T-cell (primary cell): ENCODE results near the gene FGD1. TPM values are rescaled to one million over a fixed set of nuclear protein-coding genes. Genes with fewer than 3 reads are reported as not detected.
"Not testable (repeated sequence)": the region's sequence is repeated elsewhere in the genome, so short reads cannot be mapped to it uniquely, and the experiment has no call there.

Experiments
- ATAC-seq, 4 experiments: fragments of 200-7000 bp in 3 of 4; fragments of 150-1000 bp in 1 of 4; cut with Tn5 transposase; replicated peaks in 1 of 4; 1 replicate in 3 of 4; 2 replicates in 1 of 4; pipeline ENCODE4 v1.10.0; 2021; ENCODE audit warnings: moderate library complexity in 3 of 4, mild to moderate bottlenecking in 2 of 4, moderate number of reproducible peaks in 1 of 4
- CTCF ChIA-PET, 2 donors: fragments of 300-600 bp; sonication (Branson Sonifier 250); formaldehyde crosslinking; loops; one replicate each; lab custom pipeline; 2022; ENCODE audit warnings: antibody characterized with exemption in 2 of 2; lab: Charles Lee
- POLR2A ChIA-PET, 2 donors: fragments of 300-600 bp; sonication (Branson Sonifier 250); formaldehyde crosslinking; loops; one replicate each; lab custom pipeline; 2022; ENCODE audit warnings: antibody characterized with exemption in 2 of 2; lab: Charles Lee
- DNase-seq, 35 experiments: peaks; one replicate each; pipeline versions ENCODE4 v3.0.0 to v3.0.0-alpha.2; 2013 to 2023
- H3K27ac ChIP-seq: one replicate; pipeline ENCODE4 v1.5.1; 2013; ENCODE audit warnings: low read length
- H3K27me3 ChIP-seq, 2 experiments: replicated peaks in 1 of 2; 1 replicate in 1 of 2; 2 replicates in 1 of 2; pipeline versions ENCODE4 v1.6.1 to v1.7.0; 2013; ENCODE audit warnings: low read length in 1 of 2, mixed read lengths in 1 of 2; ENCODE audit not compliant: control insufficient read depth in 2 of 2, insufficient read depth in 2 of 2; ENCODE audit errors: extremely low read depth in 1 of 2
- H3K36me3 ChIP-seq, 2 donors: 1 replicate in 1 of 2; 2 replicates in 1 of 2; pipeline versions ENCODE4 v1.6.1 to v1.7.0; 2013; ENCODE audit warnings: low read length in 1 of 2; ENCODE audit not compliant: control insufficient read depth in 2 of 2, insufficient read depth in 1 of 2; ENCODE audit errors: extremely low read depth in 1 of 2
- H3K4me1 ChIP-seq, 2 experiments: 1 replicate in 1 of 2; 2 replicates in 1 of 2; pipeline versions ENCODE4 v1.6.1 to v1.7.0; 2013; ENCODE audit warnings: low read length in 2 of 2, mixed read lengths in 1 of 2; ENCODE audit not compliant: insufficient read depth in 2 of 2, control insufficient read depth in 1 of 2; ENCODE audit errors: extremely low read depth in 1 of 2
- H3K4me3 ChIP-seq, 2 donors: 1 replicate in 1 of 2; 2 replicates in 1 of 2; pipeline versions ENCODE4 v1.5.1 to v1.7.0; 2013; ENCODE audit warnings: mild to moderate bottlenecking in 2 of 2, low read length in 1 of 2, moderate library complexity in 1 of 2; ENCODE audit not compliant: control insufficient read depth in 1 of 2; ENCODE audit errors: extremely low read depth in 1 of 2
- H3K9me3 ChIP-seq: 2 replicates; pipeline ENCODE4 v1.7.0; 2013
- H3K27ac Mint-ChIP-seq, 2 donors: one replicate each; pipeline ENCODE4 v1.8.0; 2020 to 2021; ENCODE audit warnings: mild to moderate bottlenecking in 2 of 2, mixed read lengths in 2 of 2
- H3K27me3 Mint-ChIP-seq, 2 donors: one replicate each; pipeline ENCODE4 v1.8.0; 2021 to 2022; ENCODE audit warnings: mixed read lengths in 2 of 2
- H3K36me3 Mint-ChIP-seq: one replicate; pipeline ENCODE4 v1.8.0; 2021; ENCODE audit warnings: mixed read lengths
- H3K4me1 Mint-ChIP-seq, 3 donors: one replicate each; pipeline ENCODE4 v1.8.0; 2020 to 2022; ENCODE audit warnings: mixed read lengths in 3 of 3, mild to moderate bottlenecking in 1 of 3
- H3K4me3 Mint-ChIP-seq, 3 donors: one replicate each; pipeline ENCODE4 v1.8.0; 2020 to 2022; ENCODE audit warnings: mild to moderate bottlenecking in 3 of 3, mixed read lengths in 3 of 3, moderate library complexity in 3 of 3
- H3K9me3 Mint-ChIP-seq, 3 donors: one replicate each; pipeline ENCODE4 v1.8.0; 2020 to 2022; ENCODE audit warnings: mixed read lengths in 3 of 3
- WGBS: methylation state at CpG from one replicate; pipeline ENCODE4 v1.1.5; 2013; ENCODE audit warnings: missing lambda C conversion rate; ENCODE audit not compliant: insufficient coverage; 5-methylcytosine and 5-hydroxymethylcytosine counted together
- total RNA-seq, 35 experiments: library from RNA in 6 of 35; stranded (reverse) in 6 of 35; fragments of 120-200 nt in 1 of 35; gene quantifications; one replicate each; pipeline versions ENCODE4 v1.2.1 to v1.2.4 and lab custom pipeline; 2013 to 2026

FGD1 gene
- total RNA-seq (under 1 TPM in 4 of 5 donors, not detected in 1; 0.08 to 0.13 (median 0.09) TPM), total RNA-seq (lab: John Stamatoyannopoulos, UW) (0 to 0.41 (median 0.06) reads per million in 29 experiments)
- total RNA-seq (2013), result 0.02 TPM

GRCh38 chrX:54495814-54496516 is at the start of gene FGD1:
TSS of gene FGD1 (minus strand) at chrX:54496234. CDS start at chrX:54495432, 802 bp downstream.
- DNase-seq (peak in 17 of 35 experiments; percentile 1 to 44 (median 13)), ATAC-seq (peak; percentile 45 to 58 (median 52))
- CTCF ChIA-PET, result no interaction called here
- Mint-ChIP-seq H3K27me3 (peaks cover 28 to 42% of the 10 kb centered on the region in 2 donors), H3K9me3 (no peaks in the 10 kb centered on the region), H3K36me3 (no peaks in the 10 kb centered on the region), H3K4me3 (peak within 1 kb of the TSS; percentile 58 to 75 (median 71)), H3K4me1 (peaks cover 0 to 15% (median 10%) of the 10 kb centered on the region in 3 donors), H3K27ac (no peak within 1 kb of the TSS)
- WGBS, result under 1% methylated on average over 13 of the region's 51 CpGs
- H3K27ac ChIP-seq, result no peak within 1 kb of the TSS
- H3K27me3 ChIP-seq, result peaks cover 0 to 31% of the 10 kb centered on the region in 2 experiments
- peak within 1 kb of the TSS; percentile 39 to 56 for H3K4me3 ChIP-seq
- POLR2A ChIA-PET, result no interaction called here
- no peaks in the 10 kb centered on the region for H3K36me3 ChIP-seq
- peaks cover 0 to 7% of the 10 kb centered on the region in 2 experiments for H3K4me1 ChIP-seq
- no peaks in the 10 kb centered on the region for H3K9me3 ChIP-seq

DNA sequence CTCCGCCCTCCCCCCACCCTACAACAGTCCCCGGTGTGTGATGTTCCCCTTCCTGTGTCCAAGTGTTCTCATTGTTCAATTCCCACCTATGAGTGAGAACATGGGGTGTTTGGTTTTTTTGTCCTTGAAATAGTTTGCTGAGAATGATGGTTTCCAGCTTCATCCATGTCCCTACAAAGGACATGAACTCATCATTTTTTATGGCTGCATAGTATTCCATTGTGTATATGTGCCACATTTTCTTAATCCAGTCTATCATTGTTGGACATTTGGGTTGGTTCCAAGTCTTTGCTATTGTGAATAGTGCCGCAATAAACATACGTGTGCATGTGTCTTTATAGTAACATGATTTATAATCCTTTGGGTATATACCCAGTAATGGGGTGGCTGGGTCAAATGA is 46.2 kb upstream of the FGD1 start:
- POLR2A ChIA-PET, H3K27ac Mint-ChIP-seq, DNase-seq, CTCF ChIA-PET, H3K9me3 Mint-ChIP-seq, H3K27me3 Mint-ChIP-seq, H3K4me3 ChIP-seq, H3K27ac ChIP-seq, H3K4me3 Mint-ChIP-seq, H3K9me3 ChIP-seq, H3K4me1 ChIP-seq, H3K27me3 ChIP-seq, ATAC-seq, H3K4me1 Mint-ChIP-seq: not testable (repeated sequence)
- H3K36me3 ChIP-seq, result peaks cover 10 to 68% of the 10 kb centered on the region in 2 donors
- peaks cover 28% of the 10 kb centered on the region for H3K36me3 Mint-ChIP-seq
- WGBS, result no CpG with 5 or more reads among the region's 4 CpGs

GRCh38 chrX:54540289-54540688 is 44.3 kb upstream of the FGD1 start:
- peaks cover 0 to 5% (median 0%) of the 10 kb centered on the region in 3 donors for H3K4me1 Mint-ChIP-seq
- no peaks in the 10 kb centered on the region for H3K9me3 Mint-ChIP-seq
- H3K4me3 Mint-ChIP-seq, result no peak overlapping the region
- WGBS, result 100% methylated on average over 2 of the region's 4 CpGs
- POLR2A ChIA-PET, result interaction anchor here in 1 of 2 donors (0.7 kb wide), 1 partner anchor 65 kb away, joined by 3 read pairs; no protein-coding TSS in a partner anchor
- Histone ChIP-seq H3K27ac (no peak overlapping the region), H3K4me1 (no peaks in the 10 kb centered on the region), H3K36me3 (peaks cover 10 to 64% of the 10 kb centered on the region in 2 donors), H3K9me3 (no peaks in the 10 kb centered on the region), H3K4me3 (no peak overlapping the region), H3K27me3 (no peaks in the 10 kb centered on the region)
- H3K27ac Mint-ChIP-seq, result no peak overlapping the region
- H3K27me3 Mint-ChIP-seq, result no peaks in the 10 kb centered on the region
- CTCF ChIA-PET, result no interaction called here
- ATAC-seq (no peak), DNase-seq (no peak)
- H3K36me3 Mint-ChIP-seq, result peaks cover 28% of the 10 kb centered on the region

DNA sequence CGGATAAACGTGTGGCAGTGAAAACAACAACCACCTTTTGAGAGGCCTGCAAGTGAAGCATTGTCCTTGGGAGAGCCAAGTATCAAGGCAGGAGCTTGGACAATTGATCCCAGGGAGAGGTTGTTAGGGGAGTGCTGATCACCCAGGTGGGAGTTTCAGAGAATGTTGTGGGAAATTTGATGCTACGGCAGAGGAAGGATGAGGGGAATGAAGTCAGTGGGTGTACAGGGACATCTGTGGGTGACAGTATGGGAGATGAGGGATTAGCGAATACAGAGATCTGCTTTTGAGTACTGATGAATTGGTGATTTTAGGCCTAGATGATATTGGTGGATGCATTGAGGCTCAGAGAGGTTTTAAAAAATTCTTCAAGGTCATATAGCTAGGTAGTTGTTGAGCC is 38.2 kb upstream of the FGD1 start:
- Histone ChIP-seq H3K4me1 (peaks cover 12 to 34% of the 10 kb centered on the region in 2 experiments), H3K9me3 (no peaks in the 10 kb centered on the region), H3K36me3 (peaks cover 7 to 29% of the 10 kb centered on the region in 2 donors), H3K4me3 (no peak overlapping the region), H3K27me3 (no peaks in the 10 kb centered on the region), H3K27ac (no peak overlapping the region)
- H3K27ac Mint-ChIP-seq, result no peak overlapping the region
- H3K9me3 Mint-ChIP-seq, result no peaks in the 10 kb centered on the region
- DNase-seq (no peak), ATAC-seq (no peak)
- peaks cover 21 to 44% (median 38%) of the 10 kb centered on the region in 3 donors for H3K4me1 Mint-ChIP-seq
- WGBS, result 79% methylated on average over 2 of the region's 4 CpGs
- POLR2A ChIA-PET, result no interaction called here
- peaks cover 10% of the 10 kb centered on the region for H3K36me3 Mint-ChIP-seq
- CTCF ChIA-PET, result interaction anchor here in 1 of 2 donors (1.0 kb wide), 1 partner anchor 105 kb away, joined by 3 read pairs; no protein-coding TSS in a partner anchor
- H3K27me3 Mint-ChIP-seq, result no peaks in the 10 kb centered on the region
- peak overlapping the region in 2 of 3 donors; percentile 2 to 26 for H3K4me3 Mint-ChIP-seq

DNA sequence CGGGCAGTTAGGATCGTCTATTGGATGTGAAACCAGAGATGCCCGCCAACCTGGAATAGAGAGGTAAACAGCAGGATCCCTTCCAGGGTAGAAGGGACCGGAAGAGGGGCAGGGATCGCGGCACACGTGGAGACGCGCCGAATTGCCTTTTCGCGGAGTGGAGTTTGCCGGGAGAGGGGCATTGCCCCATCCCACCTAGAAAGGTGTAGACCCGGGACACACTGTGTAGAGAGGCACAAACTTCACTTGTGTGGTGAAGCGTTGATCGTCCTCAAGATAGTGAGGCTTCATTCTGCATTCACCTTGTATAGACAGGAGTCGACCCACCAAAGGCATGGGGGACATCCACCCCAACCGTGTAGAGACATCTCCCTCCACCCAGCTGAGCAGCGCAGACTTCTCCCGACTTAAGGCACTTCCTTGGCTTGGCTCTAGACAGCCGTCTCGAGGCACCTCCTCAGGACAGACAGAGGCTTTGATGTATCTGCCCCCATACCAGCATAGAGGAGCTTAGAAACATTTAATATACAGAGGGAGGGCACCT is 34.4 kb upstream of the FGD1 start:
- ATAC-seq, result peak; percentile 14 to 45 (median 23)
- Histone ChIP-seq H3K9me3 (no peaks in the 10 kb centered on the region), H3K4me3 (peak overlapping the region; percentile 82 to 90), H3K27ac (peak overlapping the region; percentile 69), H3K36me3 (peaks cover 3 to 8% of the 10 kb centered on the region in 2 donors), H3K4me1 (peaks cover 12 to 36% of the 10 kb centered on the region in 2 experiments), H3K27me3 (no peaks in the 10 kb centered on the region)
- H3K27me3 Mint-ChIP-seq, result no peaks in the 10 kb centered on the region
- H3K36me3 Mint-ChIP-seq, result peaks cover 10% of the 10 kb centered on the region
- ChIA-PET POLR2A (interaction anchor here (0.6 to 1.3 kb wide), 3 partner anchors 109 to 469 kb away, joined by 3 to 8 read pairs (median 3); partner anchors contain the start of gene APEX2 (in 1 of the 2)), CTCF (interaction anchor here in 1 of 2 donors (0.9 kb wide), 1 partner anchor 109 kb away, joined by 3 read pairs; no protein-coding TSS in a partner anchor)
- 0% methylated on average over 7 of the region's 22 CpGs for WGBS
- DNase-seq, result peak in 5 of 35 experiments; percentile 0 to 20 (median 3)
- no peaks in the 10 kb centered on the region for H3K9me3 Mint-ChIP-seq
- peak overlapping the region; percentile 90 to 94 (median 92) for H3K4me3 Mint-ChIP-seq
- peaks cover 21 to 42% (median 38%) of the 10 kb centered on the region in 3 donors for H3K4me1 Mint-ChIP-seq
- peak overlapping the region; percentile 92 to 93 for H3K27ac Mint-ChIP-seq
